ENCODE measurements around the gene MBD6. TPM values are rescaled to one million over a fixed set of nuclear protein-coding genes. Genes with fewer than 3 reads are reported as not detected.

MBD6 gene
- polyA plus RNA-seq, 2 of the 4 experiments (the other 2 are of a cell fraction): 4.6 to 24.2 TPM

DNA sequence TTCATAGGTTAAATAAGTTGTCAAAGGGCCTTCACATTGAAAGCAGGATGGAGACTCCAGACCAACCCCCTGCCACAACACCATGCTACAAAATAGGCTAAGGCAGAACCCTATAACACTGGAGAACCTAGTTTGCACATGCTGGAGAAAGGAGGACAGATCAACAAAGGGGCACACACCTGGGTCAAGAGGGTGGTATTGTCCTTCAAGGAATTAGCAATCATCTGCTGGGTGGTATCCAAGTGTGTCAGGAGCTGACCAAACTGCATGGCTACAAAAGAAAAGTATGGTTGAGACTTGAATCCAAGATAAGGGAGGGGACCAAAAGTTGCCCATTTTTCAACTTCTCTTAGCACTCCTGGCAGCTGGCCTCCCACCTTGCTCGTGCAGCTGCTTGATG is 9.2 kb downstream of the MBD6 start:
- H3K4me3 ChIP-seq: no peak overlapping the region
- WGBS (ENCODE audit: missing lambda C conversion rate): 78% methylated on average over 1 of the region's 1 CpG
- DNase-seq (ENCODE audit: low read depth in 1 of 2, low spot score in 1 of 2) (no peak), FAIRE-seq (no peak), ATAC-seq (no peak)
- no peak overlapping the region for H3K4me2 ChIP-seq
- TF ChIP-seq RNF2 (IDR thresholded peaks at IDR 0.05; ENCODE audit: borderline replicate concordance, low read depth) (no peak), ZC3H11A (IDR thresholded peaks at IDR 0.05) (no peak), FOSB (CRISPR knock-in tag; IDR thresholded peaks at IDR 0.05) (no peak), EHF (CRISPR knock-in tag; IDR thresholded peaks at IDR 0.05) (no peak), RARB (CRISPR knock-in tag; IDR thresholded peaks at IDR 0.05) (no peak)
- no peak overlapping the region for H3K27ac ChIP-seq
- POLR2A ChIA-PET: interaction anchor here (1.4 kb wide), 1 partner anchor 9 kb away, joined by 3 read pairs; the partner anchor contains the start of gene MBD6
- CTCF ChIA-PET: interaction anchor here (0.6 to 2.3 kb wide), 10 partner anchors 8 to 94 kb away, joined by 3 to 8 read pairs (median 4); no protein-coding TSS in a partner anchor
- no peaks in the 10 kb centered on the region for H3K4me1 ChIP-seq
- no peaks in the 10 kb centered on the region for H3K9me3 ChIP-seq

- no peak for DNase-seq (ENCODE audit: low read depth in 1 of 2, low spot score in 1 of 2)
- Histone ChIP-seq H3K9me3 (no peaks in the 10 kb centered on the region), H3K4me3 (no peak overlapping the region), H3K4me2 (no peak overlapping the region), H3K27ac (no peak overlapping the region), H3K4me1 (no peaks in the 10 kb centered on the region)
- ChIA-PET POLR2A (interaction anchor here (1.4 kb wide), 1 partner anchor 10 kb away, joined by 3 read pairs; the partner anchor contains the start of gene MBD6), CTCF (interaction anchor here (1.2 to 2.3 kb wide), 4 partner anchors 9 to 50 kb away, joined by 3 to 8 read pairs (median 4); no protein-coding TSS in a partner anchor)
- WGBS (ENCODE audit: missing lambda C conversion rate): 93% methylated on average over 8 of the region's 8 CpGs
- TF ChIP-seq POLR2A (IDR thresholded peaks at IDR 0.05; ENCODE audit: low read length) (no peak), MAZ (IDR thresholded peaks at IDR 0.05; ENCODE audit: borderline replicate concordance, low read depth, low read length) (no peak), PBX3 (IDR thresholded peaks at IDR 0.05) (no peak), ZC3H11A (IDR thresholded peaks at IDR 0.05) (no peak), CHD2 (IDR thresholded peaks at IDR 0.05; ENCODE audit: low read length, partially characterized antibody) (no peak), ELK1 (IDR thresholded peaks at IDR 0.05; ENCODE audit: low read depth, low read length) (no peak), FOSL2 (IDR thresholded peaks at IDR 0.05) (no peak), FOSL2 (CRISPR knock-in tag; IDR thresholded peaks at IDR 0.05) (no peak), RAD21 (conservative IDR thresholded peaks at IDR 0.05 in 1 of 2, IDR thresholded peaks at IDR 0.05 in 1 of 2) (no peak), BHLHE40 (IDR thresholded peaks at IDR 0.05; ENCODE audit: low read depth, low read length) (no peak), BCL3 (IDR thresholded peaks at IDR 0.05) (no peak)
- TF ChIP-seq, protein P1, sequence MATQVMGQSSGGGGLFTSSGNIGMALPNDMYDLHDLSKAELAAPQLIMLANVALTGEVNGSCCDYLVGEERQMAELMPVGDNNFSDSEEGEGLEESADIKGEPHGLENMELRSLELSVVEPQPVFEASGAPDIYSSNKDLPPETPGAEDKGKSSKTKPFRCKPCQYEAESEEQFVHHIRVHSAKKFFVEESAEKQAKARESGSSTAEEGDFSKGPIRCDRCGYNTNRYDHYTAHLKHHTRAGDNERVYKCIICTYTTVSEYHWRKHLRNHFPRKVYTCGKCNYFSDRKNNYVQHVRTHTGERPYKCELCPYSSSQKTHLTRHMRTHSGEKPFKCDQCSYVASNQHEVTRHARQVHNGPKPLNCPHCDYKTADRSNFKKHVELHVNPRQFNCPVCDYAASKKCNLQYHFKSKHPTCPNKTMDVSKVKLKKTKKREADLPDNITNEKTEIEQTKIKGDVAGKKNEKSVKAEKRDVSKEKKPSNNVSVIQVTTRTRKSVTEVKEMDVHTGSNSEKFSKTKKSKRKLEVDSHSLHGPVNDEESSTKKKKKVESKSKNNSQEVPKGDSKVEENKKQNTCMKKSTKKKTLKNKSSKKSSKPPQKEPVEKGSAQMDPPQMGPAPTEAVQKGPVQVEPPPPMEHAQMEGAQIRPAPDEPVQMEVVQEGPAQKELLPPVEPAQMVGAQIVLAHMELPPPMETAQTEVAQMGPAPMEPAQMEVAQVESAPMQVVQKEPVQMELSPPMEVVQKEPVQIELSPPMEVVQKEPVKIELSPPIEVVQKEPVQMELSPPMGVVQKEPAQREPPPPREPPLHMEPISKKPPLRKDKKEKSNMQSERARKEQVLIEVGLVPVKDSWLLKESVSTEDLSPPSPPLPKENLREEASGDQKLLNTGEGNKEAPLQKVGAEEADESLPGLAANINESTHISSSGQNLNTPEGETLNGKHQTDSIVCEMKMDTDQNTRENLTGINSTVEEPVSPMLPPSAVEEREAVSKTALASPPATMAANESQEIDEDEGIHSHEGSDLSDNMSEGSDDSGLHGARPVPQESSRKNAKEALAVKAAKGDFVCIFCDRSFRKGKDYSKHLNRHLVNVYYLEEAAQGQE (IDR thresholded peaks at IDR 0.05): no peak
- no peak for ATAC-seq
- FAIRE-seq: no peak
Measured at GRCh38 chr12:57533108-57533507, 10.5 kb downstream of the MBD6 start.

DNA sequence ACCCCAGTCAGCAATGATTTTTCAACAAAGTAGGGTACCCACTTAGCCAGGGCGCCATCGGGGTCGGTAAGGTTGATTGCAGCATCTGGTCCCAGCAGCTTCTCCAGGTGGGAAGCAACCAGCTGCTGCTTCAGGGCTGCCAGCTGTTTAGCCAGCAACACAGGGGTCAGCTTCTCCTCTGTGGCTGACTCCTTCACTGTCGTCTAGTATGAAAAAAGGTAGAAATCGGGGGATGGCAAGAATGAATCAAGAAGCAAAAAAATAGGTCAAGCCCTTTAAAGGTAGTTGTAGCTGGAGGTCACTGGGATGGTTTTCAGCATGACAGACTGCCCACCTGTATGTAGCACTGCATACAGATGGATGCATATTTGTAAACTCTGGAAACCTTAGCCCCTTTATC is 11.6 kb downstream of the MBD6 start:
- no peak for TF ChIP-seq EHF (CRISPR knock-in tag; IDR thresholded peaks at IDR 0.05)
- no peak for TF ChIP-seq BCL3 (IDR thresholded peaks at IDR 0.05)
- no peak for TF ChIP-seq NR3C1 (IDR thresholded peaks at IDR 0.05)
- TF ChIP-seq POLR2AphosphoS2 (conservative IDR thresholded peaks at IDR 0.05; ENCODE audit: low read length): no peak
- no peak for TF ChIP-seq JUNB (IDR thresholded peaks at IDR 0.05)
- DNase-seq (ENCODE audit: low read depth in 1 of 2, low spot score in 1 of 2) (no peak), FAIRE-seq (no peak), ATAC-seq (no peak)
- no peak overlapping the region for H3K4me2 ChIP-seq
- no peak overlapping the region for H3K27ac ChIP-seq
- no peaks in the 10 kb centered on the region for H3K9me3 ChIP-seq
- H3K4me1 ChIP-seq: no peaks in the 10 kb centered on the region
- CTCF ChIA-PET: interaction anchor here (0.8 to 1.6 kb wide), 5 partner anchors 10 to 88 kb away, joined by 3 to 6 read pairs (median 3); no protein-coding TSS in a partner anchor
- no peak overlapping the region for H3K4me3 ChIP-seq
- WGBS (ENCODE audit: missing lambda C conversion rate): 89% methylated on average over 5 of the region's 5 CpGs
- POLR2A ChIA-PET: no interaction called here

All from A549 (cell line).